Progenitor cell of endocrine pancreas (in vitro differentiated cells): ENCODE data around the gene CIAO3. TPM values are rescaled to one million over a fixed set of nuclear protein-coding genes. Genes with fewer than 3 reads are reported as not detected.

Experiments used
- DNase-seq: peaks from one replicate; pipeline ENCODE4 v3.0.0; 2021; ENCODE audit warnings: low spot score; ENCODE audit not compliant: unreplicated experiment
- H3K27ac Mint-ChIP-seq: 2 replicates; pipeline ENCODE4 v1.8.0; 2021; ENCODE audit warnings: mild to moderate bottlenecking, moderate library complexity, mixed read lengths
- H3K27me3 Mint-ChIP-seq: 2 replicates; pipeline ENCODE4 v1.8.0; 2021; ENCODE audit warnings: mixed read lengths
- H3K36me3 Mint-ChIP-seq: 2 replicates; pipeline ENCODE4 v1.8.0; 2022; ENCODE audit warnings: mixed read lengths; ENCODE audit not compliant: insufficient read depth
- H3K4me1 Mint-ChIP-seq: 2 replicates; pipeline ENCODE4 v1.8.0; 2021; ENCODE audit warnings: low read depth, mixed read lengths
- H3K4me3 Mint-ChIP-seq: 2 replicates; pipeline ENCODE4 v1.8.0; 2021; ENCODE audit warnings: low read depth, mild to moderate bottlenecking, moderate library complexity, mixed read lengths
- H3K9me3 Mint-ChIP-seq: 2 replicates; pipeline ENCODE4 v1.8.0; 2021; ENCODE audit warnings: low read depth, mixed read lengths
- total RNA-seq: library from RNA; stranded (reverse); gene quantifications from 2 replicates; pipeline ENCODE4 v1.2.1, GENCODE V29; 2021
- TF ChIP-seq, protein P1 (sequence below): fragments of 200-600 bp; sonication (generic); IDR thresholded peaks from one replicate; pipeline ENCODE4 v1.5.0; 2021; ENCODE audit warnings: antibody characterized with exemption, mild to moderate bottlenecking; ENCODE audit not compliant: unreplicated experiment

Gene CIAO3
- total RNA-seq, 1 donor from 2014 or later, result 44.0 TPM

GRCh38 chr16:750485-750884 is 9.7 kb upstream of the CIAO3 start:
- Mint-ChIP-seq H3K4me1 (peaks cover 12% of the 10 kb centered on the region), H3K27me3 (peaks cover 24% of the 10 kb centered on the region), H3K36me3 (no peaks in the 10 kb centered on the region), H3K9me3 (no peaks in the 10 kb centered on the region), H3K27ac (no peak overlapping the region), H3K4me3 (no peak overlapping the region)
- no peak for DNase-seq
- TF ChIP-seq, protein P1, sequence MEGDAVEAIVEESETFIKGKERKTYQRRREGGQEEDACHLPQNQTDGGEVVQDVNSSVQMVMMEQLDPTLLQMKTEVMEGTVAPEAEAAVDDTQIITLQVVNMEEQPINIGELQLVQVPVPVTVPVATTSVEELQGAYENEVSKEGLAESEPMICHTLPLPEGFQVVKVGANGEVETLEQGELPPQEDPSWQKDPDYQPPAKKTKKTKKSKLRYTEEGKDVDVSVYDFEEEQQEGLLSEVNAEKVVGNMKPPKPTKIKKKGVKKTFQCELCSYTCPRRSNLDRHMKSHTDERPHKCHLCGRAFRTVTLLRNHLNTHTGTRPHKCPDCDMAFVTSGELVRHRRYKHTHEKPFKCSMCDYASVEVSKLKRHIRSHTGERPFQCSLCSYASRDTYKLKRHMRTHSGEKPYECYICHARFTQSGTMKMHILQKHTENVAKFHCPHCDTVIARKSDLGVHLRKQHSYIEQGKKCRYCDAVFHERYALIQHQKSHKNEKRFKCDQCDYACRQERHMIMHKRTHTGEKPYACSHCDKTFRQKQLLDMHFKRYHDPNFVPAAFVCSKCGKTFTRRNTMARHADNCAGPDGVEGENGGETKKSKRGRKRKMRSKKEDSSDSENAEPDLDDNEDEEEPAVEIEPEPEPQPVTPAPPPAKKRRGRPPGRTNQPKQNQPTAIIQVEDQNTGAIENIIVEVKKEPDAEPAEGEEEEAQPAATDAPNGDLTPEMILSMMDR, result no peak

- no peak overlapping the region for H3K27ac Mint-ChIP-seq
- no peak overlapping the region for H3K4me3 Mint-ChIP-seq
- peaks cover 12% of the 10 kb centered on the region for H3K4me1 Mint-ChIP-seq
- no peak for DNase-seq
- H3K27me3 Mint-ChIP-seq, result peaks cover 24% of the 10 kb centered on the region
- TF ChIP-seq, protein P1, result no peak
- H3K36me3 Mint-ChIP-seq, result no peaks in the 10 kb centered on the region
- H3K9me3 Mint-ChIP-seq, result no peaks in the 10 kb centered on the region
These were observed 8.2 kb upstream of the CIAO3 start for GRCh38 chr16:749010-749409.

DNA sequence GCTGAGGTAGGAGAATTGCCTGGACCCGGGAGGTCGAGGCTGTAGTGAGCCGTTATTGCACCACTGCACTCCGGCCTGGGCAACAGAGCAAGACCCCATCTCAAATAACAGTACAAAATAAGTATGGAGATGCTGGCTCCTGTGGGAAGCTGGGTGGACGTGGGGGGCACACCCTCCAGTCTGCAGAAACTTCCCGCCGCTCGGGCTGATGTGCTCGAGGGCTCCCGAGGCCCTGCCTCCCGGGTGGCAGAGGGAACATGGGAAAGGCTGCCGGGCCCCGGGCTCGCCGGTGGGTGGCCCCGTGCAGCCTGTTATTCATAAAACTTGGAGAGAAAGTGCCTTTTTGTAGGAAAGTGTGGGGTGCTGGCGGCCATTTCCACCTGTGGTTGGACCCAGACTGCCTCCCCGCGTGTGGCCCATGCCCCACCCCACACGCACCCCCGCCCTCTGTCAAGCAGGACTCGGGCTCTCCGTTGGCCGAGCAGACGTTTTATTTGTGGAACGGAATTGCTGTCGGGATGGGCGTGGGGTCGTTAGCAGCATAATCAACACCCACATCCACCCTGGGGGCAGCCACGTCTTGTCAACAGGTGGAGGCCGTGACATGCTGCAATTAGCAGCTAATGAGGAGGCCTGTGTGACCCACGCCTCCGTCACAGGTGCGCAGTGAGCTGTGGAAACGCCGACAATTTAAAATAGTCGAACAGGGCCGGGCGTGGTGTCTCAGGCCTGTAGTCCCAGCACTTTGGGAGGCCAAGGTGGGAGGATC is 7.4 kb upstream of the CIAO3 start:
- no peak overlapping the region for H3K27ac Mint-ChIP-seq
- no peak overlapping the region for H3K4me3 Mint-ChIP-seq
- DNase-seq, result no peak
- H3K27me3 Mint-ChIP-seq, result peaks cover 24% of the 10 kb centered on the region
- H3K36me3 Mint-ChIP-seq, result no peaks in the 10 kb centered on the region
- TF ChIP-seq, protein P1, result no peak
- H3K9me3 Mint-ChIP-seq, result no peaks in the 10 kb centered on the region
- H3K4me1 Mint-ChIP-seq, result peaks cover 12% of the 10 kb centered on the region

DNA sequence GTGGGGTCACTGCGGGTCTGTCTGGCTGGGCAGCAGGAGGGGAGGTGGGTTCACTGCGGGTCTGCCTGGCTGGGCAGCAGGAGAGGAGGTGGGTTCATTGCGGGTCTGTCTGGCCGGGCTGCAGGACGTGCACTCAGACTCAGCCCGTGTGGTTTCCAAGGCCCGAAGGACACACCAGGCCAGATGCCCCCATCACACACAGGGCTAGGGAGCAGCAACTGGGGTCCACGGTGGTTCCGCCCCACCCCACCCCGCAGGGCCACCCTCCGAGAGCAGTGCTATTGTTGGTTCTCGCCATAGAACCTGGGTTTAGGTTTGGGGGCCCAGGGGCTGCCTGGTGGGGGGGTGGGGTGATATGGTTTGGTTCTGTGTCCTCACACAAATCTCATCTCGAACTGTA is 5.8 kb upstream of the CIAO3 start:
- TF ChIP-seq, protein P1, result no peak
- Mint-ChIP-seq H3K36me3 (no peaks in the 10 kb centered on the region), H3K4me1 (peaks cover 5% of the 10 kb centered on the region), H3K9me3 (no peaks in the 10 kb centered on the region), H3K27me3 (peaks cover 14% of the 10 kb centered on the region), H3K27ac (no peak overlapping the region), H3K4me3 (no peak overlapping the region)
- no peak for DNase-seq

GRCh38 chr16:745739-746138 is 4.9 kb upstream of the CIAO3 start:
- DNase-seq, result peak; percentile 53
- H3K27me3 Mint-ChIP-seq, result peaks cover 5% of the 10 kb centered on the region
- no peaks in the 10 kb centered on the region for H3K9me3 Mint-ChIP-seq
- no peaks in the 10 kb centered on the region for H3K4me1 Mint-ChIP-seq
- no peak overlapping the region for H3K27ac Mint-ChIP-seq
- TF ChIP-seq, protein P1, result peak; percentile 77
- no peaks in the 10 kb centered on the region for H3K36me3 Mint-ChIP-seq
- H3K4me3 Mint-ChIP-seq, result no peak overlapping the region
